Epithelial cell of proximal tubule (primary cell): ENCODE results near the gene GALNT2. TPM values are rescaled to one million over a fixed set of nuclear protein-coding genes. Genes with fewer than 3 reads are reported as not detected.

Source experiments
- DNase-seq: peaks from one replicate; pipeline ENCODE4 v3.0.0-alpha.2; 2011; ENCODE audit warnings: low read depth
- H3K4me3 ChIP-seq: 2 replicates; pipeline ENCODE4 v1.5.1; 2011; ENCODE audit warnings: low read depth, mild to moderate bottlenecking, low read length
- CTCF ChIP-seq: conservative IDR thresholded peaks from 2 replicates; pipeline ENCODE4 v1.5.1; 2012; ENCODE audit warnings: low read depth, mild to moderate bottlenecking, low read length
- total RNA-seq: library from RNA; depleted of rRNA; stranded (reverse); fragments of >200 nt; gene quantifications from 2 replicates; pipeline ENCODE4 v1.2.3, GENCODE V29; 2015

Gene GALNT2
- total RNA-seq, 1 donor from 2014 or later = 52.1 TPM

GRCh38 chr1:230070321-230071208 lies 3.5 kb downstream of the GALNT2 start:
- DNase-seq = no peak
- no peak overlapping the region for H3K4me3 ChIP-seq
- no peak for TF ChIP-seq CTCF

GRCh38 chr1:230071316-230071715 lies 4.3 kb downstream of the GALNT2 start:
- H3K4me3 ChIP-seq = no peak overlapping the region
- DNase-seq = no peak
- no peak for TF ChIP-seq CTCF

GRCh38 chr1:230072296-230072695 lies 5.3 kb downstream of the GALNT2 start:
- no peak overlapping the region for H3K4me3 ChIP-seq
- DNase-seq = no peak
- TF ChIP-seq CTCF = no peak

GRCh38 chr1:230072866-230073265 lies 5.8 kb downstream of the GALNT2 start:
- no peak for TF ChIP-seq CTCF
- no peak overlapping the region for H3K4me3 ChIP-seq
- no peak for DNase-seq

- no peak for DNase-seq
- no peak for TF ChIP-seq CTCF
- H3K4me3 ChIP-seq = no peak overlapping the region
These were observed 6.5 kb downstream of the GALNT2 start for GRCh38 chr1:230073371-230074035.

- TF ChIP-seq CTCF = peak; percentile 12
- no peak for DNase-seq
- H3K4me3 ChIP-seq = no peak overlapping the region
These were observed 7.2 kb downstream of the GALNT2 start for GRCh38 chr1:230074270-230074669.
